WI38 (cell line): ENCODE data around the gene CD99.
"Not testable (repeated sequence)": the region's sequence is repeated elsewhere in the genome, so short reads cannot be mapped to it uniquely, and the experiment has no call there.

ENCODE experiments used
- H3K4me3 ChIP-seq: 2 replicates; pipeline ENCODE4 v1.5.1; 2011; ENCODE audit warnings: low read depth, mild to moderate bottlenecking, control low read depth, low read length
- CTCF ChIP-seq: IDR thresholded peaks from 2 replicates; pipeline ENCODE4 v1.5.1; 2012; ENCODE audit warnings: low read depth, mild to moderate bottlenecking, control low read depth, low read length

Gene CD99

GRCh38 chrX:2717312-2717711 is 26.2 kb downstream of the CD99 start:
- H3K4me3 ChIP-seq: no peak overlapping the region
- TF ChIP-seq CTCF: no peak

DNA sequence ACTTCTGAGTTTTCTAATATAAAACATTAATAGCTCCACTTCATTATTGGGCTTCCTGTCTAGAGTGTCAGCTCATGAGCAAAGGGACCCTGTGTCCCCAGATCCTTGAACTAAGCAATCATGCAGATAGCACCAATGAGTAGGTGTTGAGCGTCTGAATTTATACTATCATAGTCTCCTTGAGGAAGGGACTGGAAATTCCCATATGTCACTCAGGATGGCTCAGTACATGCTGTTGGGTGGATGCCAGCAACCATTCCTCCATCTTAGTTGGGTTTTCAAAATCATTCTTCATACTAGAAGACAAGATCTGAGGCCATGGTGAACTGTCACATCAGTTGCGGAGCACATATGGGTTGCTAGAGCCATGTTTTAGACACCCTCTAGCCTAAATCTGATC is 27.7 kb downstream of the CD99 start:
- TF ChIP-seq CTCF: no peak
- H3K4me3 ChIP-seq: no peak overlapping the region

DNA sequence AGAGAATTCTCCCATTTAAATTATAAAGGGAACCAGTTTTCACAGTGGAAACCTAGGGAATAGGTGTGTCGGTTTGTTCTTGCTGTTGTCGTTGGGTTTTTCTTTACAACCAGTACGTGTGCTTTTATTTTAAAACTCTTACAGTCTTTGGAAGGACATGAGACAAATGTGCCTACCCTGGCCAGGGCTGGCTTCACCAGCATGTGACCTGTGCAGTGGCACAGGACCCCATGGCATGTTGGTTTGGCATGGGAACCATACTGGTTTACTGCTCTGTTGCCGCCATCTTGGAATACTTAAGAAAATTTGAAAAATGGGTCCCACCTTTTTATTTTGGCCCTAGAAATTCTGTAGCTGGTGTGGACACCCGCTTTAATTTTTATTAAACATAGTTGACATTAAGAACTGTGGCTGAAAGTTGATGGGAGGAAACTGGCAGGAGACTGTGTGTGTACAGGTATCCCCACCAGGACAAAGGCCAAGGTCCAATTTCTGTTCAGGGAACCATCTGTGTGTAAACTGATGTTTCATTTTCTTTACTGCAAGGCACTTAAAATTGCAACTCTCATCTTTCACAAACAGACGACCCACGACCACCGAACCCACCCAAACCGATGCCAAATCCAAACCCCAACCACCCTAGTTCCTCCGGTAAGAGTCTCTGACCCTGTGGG is 28.8 kb downstream of the CD99 start:
- H3K4me3 ChIP-seq: no peak overlapping the region
- no peak for TF ChIP-seq CTCF

GRCh38 chrX:2723286-2723879 is 32.3 kb downstream of the CD99 start:
- H3K4me3 ChIP-seq: no peak overlapping the region
- TF ChIP-seq CTCF: no peak

DNA sequence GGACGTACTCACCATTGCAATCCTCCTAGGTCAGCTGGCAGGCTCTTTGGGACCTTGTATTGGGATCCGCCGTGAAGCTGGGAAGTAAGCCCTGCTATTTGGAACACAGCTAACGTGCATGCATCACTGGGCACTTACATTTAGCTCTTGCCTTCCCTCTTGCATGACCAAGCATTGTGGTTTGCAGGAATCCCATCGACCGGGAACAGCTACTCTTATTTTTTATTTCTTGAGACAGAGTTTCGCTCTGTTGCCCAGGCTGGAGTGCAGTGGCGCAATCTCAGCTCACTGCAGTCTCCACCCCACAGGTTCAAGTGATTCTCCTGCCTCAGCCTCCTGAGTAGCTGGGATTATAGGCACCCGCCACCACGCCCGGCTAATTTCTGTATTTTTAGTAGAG is 36.2 kb downstream of the CD99 start:
- H3K4me3 ChIP-seq: not testable (repeated sequence)

DNA sequence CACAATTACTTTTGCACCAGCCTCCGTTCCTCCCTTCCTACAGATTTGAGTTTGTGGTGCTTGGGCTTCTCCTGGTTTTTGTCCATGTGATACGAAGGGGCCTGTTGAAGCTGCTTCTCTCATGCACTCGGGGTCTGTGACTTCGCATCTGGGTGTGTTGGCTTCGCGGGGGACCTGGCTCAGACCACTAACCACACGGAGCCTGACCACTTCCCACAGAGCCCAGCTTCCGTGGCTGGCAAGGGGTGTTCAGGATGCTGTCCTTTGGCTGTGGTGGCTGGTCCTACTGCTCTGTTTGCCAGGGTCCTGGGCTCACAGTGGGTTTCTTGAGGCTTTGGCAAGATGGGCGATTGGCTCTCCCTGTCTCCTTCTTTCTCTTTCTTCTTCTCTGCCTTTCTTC is 41.0 kb downstream of the CD99 start:
- H3K4me3 ChIP-seq: no peak overlapping the region
- no peak for TF ChIP-seq CTCF

- TF ChIP-seq CTCF: no peak
- H3K4me3 ChIP-seq: no peak overlapping the region
Observed at GRCh38 chrX:2732649-2733048, 41.6 kb downstream of the CD99 start.

- no peak overlapping the region for H3K4me3 ChIP-seq
- no peak for TF ChIP-seq CTCF
Observed at GRCh38 chrX:2733286-2733685, 42.2 kb downstream of the CD99 start.
